GM12865 (cell line): ENCODE measurements around the gene TRAPPC2.
"Not testable (repeated sequence)": the region's sequence is repeated elsewhere in the genome, so short reads cannot be mapped to it uniquely, and the experiment has no call there.

Experiments used
- DNase-seq: peaks from one replicate; pipeline ENCODE4 v3.0.0; 2010; ENCODE audit warnings: low read depth
- H3K4me3 ChIP-seq: 2 replicates; pipeline ENCODE4 v1.5.1; 2011; ENCODE audit warnings: mild to moderate bottlenecking, low read depth, low read length, control low read depth
- CTCF ChIP-seq: IDR thresholded peaks from 2 replicates; pipeline ENCODE4 v1.5.1; 2011; ENCODE audit warnings: low read length, control low read depth, low read depth, inconsistent platforms; ENCODE audit not compliant: insufficient read depth; ENCODE audit errors: missing control alignments

TRAPPC2 gene

DNA sequence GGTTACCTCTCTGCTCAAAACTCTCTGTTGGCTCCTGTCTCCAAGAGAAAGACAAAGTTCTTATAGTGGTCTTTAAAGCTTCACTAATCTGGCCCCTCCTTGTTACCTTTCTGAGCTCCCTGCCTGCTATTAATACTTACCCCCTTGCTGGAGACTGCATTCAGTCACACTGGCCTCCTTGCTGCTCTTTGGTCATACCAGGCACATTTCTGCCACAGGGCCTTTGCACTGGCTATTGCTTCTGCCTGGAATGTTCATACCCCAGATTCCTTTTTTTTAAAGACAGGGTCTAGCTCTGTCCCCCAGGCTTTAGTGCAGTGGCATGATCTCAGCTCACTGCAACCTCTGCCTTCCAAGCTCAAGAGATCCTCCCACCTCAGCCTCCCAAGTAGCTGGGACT is 61.4 kb downstream of the TRAPPC2 start:
- no peak for TF ChIP-seq CTCF
- DNase-seq, result no peak
- no peak overlapping the region for H3K4me3 ChIP-seq

- TF ChIP-seq CTCF, result no peak
- H3K4me3 ChIP-seq, result peak overlapping the region; percentile 50
- peak; percentile 63 for DNase-seq
Observed at GRCh38 chrX:13670197-13670596, 64.2 kb downstream of the TRAPPC2 start.

GRCh38 chrX:13669755-13670154 is 64.7 kb downstream of the TRAPPC2 start:
- H3K4me3 ChIP-seq, result peak overlapping the region; percentile 50
- not testable (repeated sequence) for DNase-seq

DNA sequence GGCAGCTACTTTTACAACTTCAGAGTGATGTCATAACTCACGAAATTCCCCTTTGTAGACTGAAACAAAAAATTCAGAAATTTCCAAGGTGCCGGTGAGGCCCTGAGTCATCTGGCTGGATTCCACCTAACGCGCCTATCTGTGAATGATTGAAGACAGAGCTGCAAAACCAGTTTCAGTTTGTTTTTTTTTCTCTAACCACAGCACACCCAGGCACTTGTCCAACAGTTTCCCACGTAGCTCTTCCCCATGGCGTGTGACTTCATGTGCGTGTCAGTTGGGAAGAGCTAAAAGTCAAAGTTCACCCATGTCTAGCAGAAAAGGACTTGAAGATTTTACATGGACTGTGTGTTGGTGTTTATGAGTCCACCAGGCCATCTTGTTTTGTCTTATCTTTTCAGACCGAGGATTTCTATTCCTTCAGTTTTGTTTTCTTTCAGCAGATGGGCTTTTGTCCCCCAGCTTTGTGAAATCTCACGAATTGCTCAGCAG is 65.1 kb downstream of the TRAPPC2 start:
- no peak for TF ChIP-seq CTCF
- peak; percentile 89 for DNase-seq
- peak overlapping the region; percentile 50 for H3K4me3 ChIP-seq

- no peak for DNase-seq
- no peak for TF ChIP-seq CTCF
- H3K4me3 ChIP-seq, result no peak overlapping the region
Observed at GRCh38 chrX:13667919-13668318, 66.5 kb downstream of the TRAPPC2 start.

DNA sequence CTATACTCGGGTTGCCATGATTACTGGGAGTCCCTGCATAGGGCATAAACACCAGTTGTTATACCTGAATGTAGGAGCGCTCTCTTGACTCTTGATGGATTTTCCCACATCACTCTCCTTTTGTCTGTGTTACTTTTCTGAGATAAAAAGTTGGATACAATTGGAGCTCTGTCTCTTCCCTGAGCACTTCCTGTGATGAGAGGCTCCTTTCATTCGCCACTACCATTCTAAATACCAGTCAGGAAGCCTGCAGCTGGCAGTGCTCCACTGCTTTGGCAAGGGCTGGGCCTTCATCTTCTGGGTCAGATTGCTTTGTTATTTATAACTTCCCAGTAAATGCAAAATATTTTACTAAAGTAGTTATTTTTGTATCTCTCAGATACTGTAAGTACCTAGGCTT is 67.6 kb downstream of the TRAPPC2 start:
- DNase-seq, result no peak
- no peak overlapping the region for H3K4me3 ChIP-seq
- no peak for TF ChIP-seq CTCF

- H3K4me3 ChIP-seq, result no peak overlapping the region
- no peak for TF ChIP-seq CTCF
- no peak for DNase-seq
Observed at GRCh38 chrX:13664020-13664419, 70.4 kb downstream of the TRAPPC2 start.
